GM18499 (cell line): ENCODE data around the gene OMA1.
"Not testable (repeated sequence)": the region's sequence is repeated elsewhere in the genome, so short reads cannot be mapped to it uniquely, and the experiment has no call there.

Experiments
- ATAC-seq: cut with Tn5 transposase; IDR thresholded peaks from one replicate; pipeline ENCODE4 v1.9.1; 2021; ENCODE audit warnings: moderate number of reproducible peaks; ENCODE audit not compliant: insufficient read depth, unreplicated experiment

The OMA1 gene

GRCh38 chr1:58531842-58532241 lies 14.7 kb downstream of the OMA1 start:
- not testable (repeated sequence) for ATAC-seq

- ATAC-seq: no peak
Measured at GRCh38 chr1:58529284-58529683, 17.2 kb downstream of the OMA1 start.

- ATAC-seq: no peak
Measured at GRCh38 chr1:58528518-58528917, 18.0 kb downstream of the OMA1 start.

GRCh38 chr1:58524353-58524945 lies 22.1 kb downstream of the OMA1 start:
- no peak for ATAC-seq

- ATAC-seq: no peak
Measured at GRCh38 chr1:58515794-58516401, 30.6 kb downstream of the OMA1 start.

GRCh38 chr1:58513956-58514355 lies 32.6 kb downstream of the OMA1 start:
- ATAC-seq: no peak

GRCh38 chr1:58508629-58509028 lies 37.9 kb downstream of the OMA1 start:
- no peak for ATAC-seq

GRCh38 chr1:58505286-58505685 lies 41.2 kb downstream of the OMA1 start:
- ATAC-seq: no peak

- no peak for ATAC-seq
Measured at GRCh38 chr1:58502519-58502918, 44.0 kb downstream of the OMA1 start.

- ATAC-seq: no peak
Measured at GRCh38 chr1:58500043-58500442, 46.5 kb downstream of the OMA1 start.

- ATAC-seq: no peak
Measured at GRCh38 chr1:58497499-58497898, 49.0 kb downstream of the OMA1 start.

- no peak for ATAC-seq
Measured at GRCh38 chr1:58496042-58496441, 50.5 kb downstream of the OMA1 start.

GRCh38 chr1:58488914-58489313 lies 57.6 kb downstream of the OMA1 start:
- not testable (repeated sequence) for ATAC-seq

- no peak for ATAC-seq
Measured at GRCh38 chr1:58487002-58487401, 59.5 kb downstream of the OMA1 start.

- no peak for ATAC-seq
Measured at GRCh38 chr1:58481962-58482361, 64.6 kb downstream of the OMA1 start.

GRCh38 chr1:58480191-58480590 lies 66.3 kb downstream of the OMA1 start:
- no peak for ATAC-seq

GRCh38 chr1:58477390-58477789 lies 69.1 kb downstream of the OMA1 start:
- ATAC-seq: no peak

- ATAC-seq: no peak
Measured at GRCh38 chr1:58476179-58476578, 70.3 kb downstream of the OMA1 start.

GRCh38 chr1:58469476-58469875 lies 77.0 kb downstream of the OMA1 start:
- no peak for ATAC-seq

- no peak for ATAC-seq
Measured at GRCh38 chr1:58469016-58469415, 77.5 kb downstream of the OMA1 start.

GRCh38 chr1:58468612-58469011 lies 77.9 kb downstream of the OMA1 start:
- no peak for ATAC-seq

- ATAC-seq: no peak
Measured at GRCh38 chr1:58466630-58467241, 79.8 kb downstream of the OMA1 start.
